Aorta (tissue), 5 donors: ENCODE data around the gene MCL1. TPM values are rescaled to one million over a fixed set of nuclear protein-coding genes. Genes with fewer than 3 reads are reported as not detected.

Experiments used
- ATAC-seq: fragments of 200-7000 bp; cut with Tn5 transposase; one replicate; pipeline ENCODE4 v1.9.1; 2022; ENCODE audit warnings: moderate library complexity; ENCODE audit not compliant: low FRiP score
- DNase-seq, 2 donors: peaks; one replicate each; pipeline ENCODE4 v3.0.0-alpha.2; 2020
- H3K27ac ChIP-seq, 2 donors: one replicate each; pipeline ENCODE4 v1.5.1; 2013; ENCODE audit warnings: low read length in 2 of 2, mild to moderate bottlenecking in 2 of 2, moderate library complexity in 2 of 2, control low read depth in 1 of 2, inconsistent platforms in 1 of 2, low read depth in 1 of 2
- H3K27me3 ChIP-seq, 2 donors: one replicate each; pipeline ENCODE4 v1.6.1; 2013; ENCODE audit warnings: control low read depth in 1 of 2, low read length in 1 of 2, mild to moderate bottlenecking in 1 of 2, moderate library complexity in 1 of 2; ENCODE audit not compliant: insufficient read depth in 2 of 2, control insufficient read depth in 1 of 2
- H3K36me3 ChIP-seq, 2 donors: one replicate each; pipeline ENCODE4 v1.6.1; 2013; ENCODE audit warnings: control low read depth in 1 of 2, low read length in 1 of 2, mild to moderate bottlenecking in 1 of 2; ENCODE audit not compliant: insufficient read depth in 2 of 2, control insufficient read depth in 1 of 2
- H3K4me1 ChIP-seq, 2 donors: one replicate each; pipeline ENCODE4 v1.6.1; 2013; ENCODE audit warnings: low read length in 2 of 2, control low read depth in 1 of 2, mild to moderate bottlenecking in 1 of 2, moderate library complexity in 1 of 2; ENCODE audit not compliant: insufficient read depth in 2 of 2, control insufficient read depth in 1 of 2
- H3K4me3 ChIP-seq, 2 donors: one replicate each; pipeline ENCODE4 v1.5.1; 2013; ENCODE audit warnings: low read length in 2 of 2, control low read depth in 1 of 2, mild to moderate bottlenecking in 1 of 2
- H3K9me3 ChIP-seq: one replicate; pipeline ENCODE4 v1.6.1; 2013; ENCODE audit warnings: mild to moderate bottlenecking, low read length; ENCODE audit not compliant: control insufficient read depth
- WGBS, 2 donors: extraction: QIAGEN DNeasy Blood & Tissue Kit; methylation state at CpG; one replicate each; pipeline ENCODE4 v1.1.7; 2013; 5-methylcytosine and 5-hydroxymethylcytosine counted together
- intact Hi-C, 2 donors: fragments of 100-400 bp; cut with DNase I; formaldehyde crosslinking; loops; one replicate each; pipeline versions ENCODE4 v1.14.2 to v1.15.0; 2022
- polyA plus RNA-seq, 2 donors: library from polyadenylated mRNA; stranded (reverse); fragments of 200-250 nt; gene quantifications; one replicate each; pipeline ENCODE4 v1.2.3, GENCODE V29; 2013
- total RNA-seq, 2 donors: library from RNA; stranded (reverse); fragmentation: NEBNext Ultra II Directional; extraction: Animal tissue kit (Norgen Biotek cat#: 25700); gene quantifications; one replicate each; pipeline ENCODE4 v1.2.1, GENCODE V29; 2021
- donor health status: healthy with polysubstance abuse.
- donor health status: Bipolar disorder and iron deficiency.
- donor health status: DM: no; HTN: no; CAD: no.
- donor health status: DM: no; HTN: no; CAD: no.
- donor health status: DM: yes; HTN: yes; CAD: no.

The MCL1 gene
- total and polyA plus RNA-seq, 4 donors, result 146 to 533 (median 223) TPM

DNA sequence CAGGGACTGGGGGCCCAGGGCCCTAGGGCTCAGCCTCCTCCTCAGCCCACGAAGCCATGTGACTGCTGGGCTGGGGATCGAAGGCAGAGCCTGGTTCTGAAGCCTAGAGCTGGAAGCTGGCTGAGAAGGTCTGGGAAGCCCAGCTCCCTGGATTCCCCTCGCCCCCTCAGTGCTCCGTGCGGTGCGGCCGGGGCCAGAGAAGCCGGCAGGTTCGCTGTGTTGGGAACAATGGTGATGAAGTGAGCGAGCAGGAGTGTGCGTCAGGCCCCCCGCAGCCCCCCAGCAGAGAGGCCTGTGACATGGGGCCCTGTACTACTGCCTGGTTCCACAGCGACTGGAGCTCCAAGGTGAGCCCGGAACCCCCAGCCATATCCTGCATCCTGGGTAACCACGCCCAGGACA lies 21.1 kb downstream of the MCL1 start:
- no peak overlapping the region for H3K27ac ChIP-seq
- WGBS, 2 donors, result 66 to 70% methylated on average over 15 of the region's 15 CpGs
- no peaks in the 10 kb centered on the region for H3K9me3 ChIP-seq
- intact Hi-C loops, result loop anchor here in 1 of 2 donors (5.0 kb wide), 1 partner anchor 96 kb away; no protein-coding TSS in a partner anchor
- H3K36me3 ChIP-seq, result no peaks in the 10 kb centered on the region
- H3K4me3 ChIP-seq, result no peak overlapping the region
- peaks cover 0 to 2% of the 10 kb centered on the region in 2 donors for H3K4me1 ChIP-seq
- no peak for ATAC-seq
- H3K27me3 ChIP-seq, result no peaks in the 10 kb centered on the region
- DNase-seq, result peak; percentile 43 to 71

DNA sequence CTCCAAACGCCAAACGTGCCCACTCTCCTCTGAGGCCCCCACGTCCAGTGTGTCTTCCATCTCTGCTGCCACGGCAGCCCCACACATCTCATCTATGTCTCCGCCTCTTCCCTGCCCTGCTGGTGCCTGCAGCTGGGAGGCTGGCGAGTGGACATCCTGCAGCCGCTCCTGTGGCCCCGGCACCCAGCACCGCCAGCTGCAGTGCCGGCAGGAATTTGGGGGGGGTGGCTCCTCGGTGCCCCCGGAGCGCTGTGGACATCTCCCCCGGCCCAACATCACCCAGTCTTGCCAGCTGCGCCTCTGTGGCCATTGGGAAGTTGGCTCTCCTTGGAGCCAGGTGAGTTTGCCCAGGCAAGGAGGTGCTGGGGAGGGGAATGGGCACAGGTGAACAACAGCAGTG lies 21.6 kb downstream of the MCL1 start:
- 67 to 70% methylated on average over 15 of the region's 15 CpGs for WGBS, 2 donors
- Histone ChIP-seq H3K4me1 (peaks cover 0 to 2% of the 10 kb centered on the region in 2 donors), H3K4me3 (no peak overlapping the region), H3K27me3 (no peaks in the 10 kb centered on the region), H3K36me3 (no peaks in the 10 kb centered on the region), H3K27ac (no peak overlapping the region), H3K9me3 (no peaks in the 10 kb centered on the region)
- DNase-seq (peak in 1 of 2 donors; percentile 71), ATAC-seq (no peak)
- intact Hi-C loops, result loop anchor here in 1 of 2 donors (5.0 kb wide), 1 partner anchor 96 kb away; no protein-coding TSS in a partner anchor

DNA sequence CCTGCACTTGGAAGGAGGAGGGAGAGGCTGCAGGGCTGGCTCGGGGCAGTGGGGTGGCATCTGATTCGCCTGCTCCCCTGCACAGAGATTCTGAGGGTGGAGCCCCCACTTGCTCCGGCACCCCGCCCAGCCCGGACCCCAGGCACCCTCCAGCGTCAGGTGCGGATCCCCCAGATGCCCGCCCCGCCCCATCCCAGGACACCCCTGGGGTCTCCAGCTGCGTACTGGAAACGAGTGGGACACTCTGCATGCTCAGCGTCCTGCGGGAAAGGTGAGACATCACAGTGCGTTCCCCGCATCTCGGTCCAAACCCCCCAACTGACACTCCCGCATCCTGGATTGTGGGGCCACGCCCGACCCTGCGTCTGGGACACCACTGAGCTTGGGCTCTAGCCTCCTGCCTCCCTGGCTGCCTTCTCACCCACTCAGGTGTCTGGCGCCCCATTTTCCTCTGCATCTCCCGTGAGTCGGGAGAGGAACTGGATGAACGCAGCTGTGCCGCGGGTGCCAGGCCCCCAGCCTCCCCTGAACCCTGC lies 22.3 kb downstream of the MCL1 start:
- H3K27ac ChIP-seq, result no peak overlapping the region
- no peak overlapping the region for H3K4me3 ChIP-seq
- no peaks in the 10 kb centered on the region for H3K36me3 ChIP-seq
- ATAC-seq (no peak), DNase-seq (peak; percentile 44 to 79)
- H3K4me1 ChIP-seq, result no peaks in the 10 kb centered on the region
- intact Hi-C loops, result loop anchor here in 1 of 2 donors (5.0 kb wide), 1 partner anchor 95 kb away; no protein-coding TSS in a partner anchor
- 82 to 86% methylated on average over 26 of the region's 26 CpGs for WGBS, 2 donors
- H3K27me3 ChIP-seq, result no peaks in the 10 kb centered on the region
- H3K9me3 ChIP-seq, result no peaks in the 10 kb centered on the region

DNA sequence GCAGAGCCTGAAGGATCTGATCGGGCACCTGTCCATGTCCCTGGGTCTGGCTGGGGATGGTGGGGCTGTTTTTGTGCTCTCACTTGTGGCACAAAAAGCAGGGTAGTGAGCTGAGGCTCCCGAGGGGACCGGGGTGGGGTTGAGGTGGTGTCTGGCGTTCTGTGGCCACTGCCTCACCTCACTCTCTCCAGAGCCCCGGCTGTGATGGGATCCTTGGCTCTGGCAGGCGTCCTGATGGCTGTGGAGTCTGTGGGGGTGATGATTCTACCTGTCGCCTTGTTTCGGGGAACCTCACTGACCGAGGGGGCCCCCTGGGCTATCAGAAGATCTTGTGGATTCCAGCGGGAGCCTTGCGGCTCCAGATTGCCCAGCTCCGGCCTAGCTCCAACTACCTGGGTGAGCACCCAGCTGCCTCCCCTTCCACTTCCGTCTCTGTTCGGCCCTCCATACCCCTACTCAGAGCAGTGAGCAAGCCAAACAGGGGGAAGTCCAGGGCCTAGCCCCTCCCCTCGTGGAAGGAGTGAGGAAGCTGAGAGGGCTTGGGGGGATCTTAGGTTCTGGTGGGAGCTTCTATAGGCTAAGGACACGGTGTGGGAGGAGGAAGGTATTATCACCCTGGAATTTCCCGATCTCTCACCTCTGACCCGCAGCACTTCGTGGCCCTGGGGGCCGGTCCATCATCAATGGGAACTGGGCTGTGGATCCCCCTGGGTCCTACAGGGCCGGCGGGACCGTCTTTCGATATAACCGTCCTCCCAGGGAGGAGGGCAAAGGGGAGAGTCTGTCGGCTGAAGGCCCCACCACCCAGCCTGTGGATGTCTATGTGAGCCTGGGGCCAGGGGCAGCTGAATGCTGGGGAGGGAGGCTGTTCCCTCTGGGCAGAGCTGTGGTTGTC lies 23.2 kb downstream of the MCL1 start:
- DNase-seq, result peak; percentile 47 to 74
- peaks cover 0 to 3% of the 10 kb centered on the region in 2 donors for H3K4me1 ChIP-seq
- intact Hi-C loops, result loop anchor here in 1 of 2 donors (5.0 kb wide), 1 partner anchor 94 kb away; no protein-coding TSS in a partner anchor

DNA sequence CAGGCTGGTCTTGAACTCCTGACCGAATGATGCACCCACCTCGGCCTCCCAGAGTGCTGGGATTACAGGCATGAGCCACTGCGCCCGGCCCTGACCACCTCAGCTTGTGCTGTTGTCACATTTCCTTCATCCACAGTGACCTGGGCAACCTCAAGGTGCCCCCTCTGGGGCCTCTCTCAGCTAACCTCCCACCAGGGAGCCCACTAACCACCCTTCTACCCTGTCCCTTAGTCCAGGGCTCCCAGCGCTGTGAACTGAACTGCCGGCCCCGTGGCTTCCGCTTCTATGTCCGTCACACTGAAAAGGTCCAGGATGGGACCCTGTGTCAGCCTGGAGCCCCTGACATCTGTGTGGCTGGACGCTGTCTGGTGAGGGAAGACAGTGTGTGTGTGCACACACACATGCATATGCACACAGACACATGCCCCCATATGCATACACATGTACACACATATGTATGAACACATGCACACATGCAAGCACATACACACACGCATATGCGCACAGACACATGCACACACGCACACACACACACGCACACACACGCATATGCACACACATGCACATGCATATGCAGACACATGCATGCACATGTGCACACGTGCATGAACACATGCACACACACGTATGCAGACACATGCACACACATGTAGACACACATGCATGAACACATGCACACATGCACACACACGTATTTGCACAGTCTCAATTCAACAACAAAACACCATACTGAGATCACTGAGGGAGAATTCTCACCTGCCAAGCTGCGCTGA lies 24.0 kb downstream of the MCL1 start:
- Histone ChIP-seq H3K4me3 (no peak overlapping the region), H3K9me3 (no peaks in the 10 kb centered on the region), H3K27ac (no peak overlapping the region), H3K36me3 (no peaks in the 10 kb centered on the region), H3K4me1 (peaks cover 0 to 3% of the 10 kb centered on the region in 2 donors), H3K27me3 (no peaks in the 10 kb centered on the region)
- peak; percentile 32 to 67 for DNase-seq
- no peak for ATAC-seq
- 73 to 78% methylated on average over 19 of the region's 19 CpGs for WGBS, 2 donors
- intact Hi-C loops, result loop anchor here in 1 of 2 donors (5.0 kb wide), 1 partner anchor 93 kb away; no protein-coding TSS in a partner anchor

More for the DNA sequence above, 23.2 kb downstream of the MCL1 start:
- ATAC-seq, result no peak
- Histone ChIP-seq H3K27ac (no peak overlapping the region), H3K9me3 (no peaks in the 10 kb centered on the region), H3K4me3 (no peak overlapping the region), H3K27me3 (no peaks in the 10 kb centered on the region), H3K36me3 (no peaks in the 10 kb centered on the region)
- WGBS, 2 donors, result 59 to 66% methylated on average over 25 to 26 of the region's 26 CpGs

DNA sequence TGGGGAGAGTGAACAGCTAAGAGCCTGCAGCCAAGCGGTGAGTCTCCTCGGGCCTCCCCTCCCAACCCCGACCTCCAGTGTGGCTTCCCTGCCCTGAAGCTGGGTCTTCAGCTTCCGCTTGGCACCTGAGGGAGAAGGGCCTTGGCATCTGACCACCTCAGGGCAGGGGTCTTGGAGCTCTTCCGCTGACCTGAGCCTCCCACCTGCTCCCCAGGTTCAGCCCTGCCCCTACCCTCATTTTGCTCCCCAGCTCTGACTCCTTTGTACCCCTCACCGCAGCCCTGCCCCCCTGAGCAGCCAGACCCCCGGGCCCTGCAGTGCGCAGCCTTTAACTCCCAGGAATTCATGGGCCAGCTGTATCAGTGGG lies 25.3 kb downstream of the MCL1 start:
- Histone ChIP-seq H3K4me1 (peaks cover 0 to 3% of the 10 kb centered on the region in 2 donors), H3K4me3 (no peak overlapping the region), H3K27me3 (no peaks in the 10 kb centered on the region), H3K9me3 (no peaks in the 10 kb centered on the region), H3K36me3 (no peaks in the 10 kb centered on the region), H3K27ac (no peak overlapping the region)
- DNase-seq (peak in 1 of 2 donors; percentile 74), ATAC-seq (no peak)
- intact Hi-C loops, result no loop called here
- 78 to 81% methylated on average over 8 of the region's 8 CpGs for WGBS, 2 donors

DNA sequence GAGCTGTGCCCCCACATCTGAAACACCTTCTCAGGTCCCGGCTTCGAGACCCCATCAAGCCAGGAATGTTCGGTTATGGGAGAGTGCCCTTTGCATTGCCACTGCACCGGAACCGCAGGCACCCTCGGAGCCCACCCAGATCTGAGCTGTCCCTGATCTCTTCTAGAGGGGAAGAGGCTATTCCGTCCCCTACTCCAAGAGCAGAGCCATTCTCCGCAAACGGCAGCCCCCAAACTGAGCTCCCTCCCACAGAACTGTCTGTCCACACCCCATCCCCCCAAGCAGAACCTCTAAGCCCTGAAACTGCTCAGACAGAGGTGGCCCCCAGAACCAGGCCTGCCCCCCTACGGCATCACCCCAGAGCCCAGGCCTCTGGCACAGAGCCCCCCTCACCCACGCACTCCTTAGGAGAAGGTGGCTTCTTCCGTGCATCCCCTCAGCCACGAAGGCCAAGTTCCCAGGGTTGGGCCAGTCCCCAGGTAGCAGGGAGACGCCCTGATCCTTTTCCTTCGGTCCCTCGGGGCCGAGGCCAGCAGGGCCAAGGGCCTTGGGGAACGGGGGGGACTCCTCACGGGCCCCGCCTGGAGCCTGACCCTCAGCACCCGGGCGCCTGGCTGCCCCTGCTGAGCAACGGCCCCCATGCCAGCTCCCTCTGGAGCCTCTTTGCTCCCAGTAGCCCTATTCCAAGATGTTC lies 25.9 kb downstream of the MCL1 start:
- H3K4me1 ChIP-seq, result peaks cover 0 to 3% of the 10 kb centered on the region in 2 donors
- WGBS, 2 donors, result 62 to 72% methylated on average over 21 to 23 of the region's 23 CpGs
- no peak overlapping the region for H3K27ac ChIP-seq
- ATAC-seq (no peak), DNase-seq (peak; percentile 53 to 74)
- intact Hi-C loops, result no loop called here
- H3K9me3 ChIP-seq, result no peaks in the 10 kb centered on the region
- no peaks in the 10 kb centered on the region for H3K36me3 ChIP-seq
- H3K4me3 ChIP-seq, result no peak overlapping the region
- no peaks in the 10 kb centered on the region for H3K27me3 ChIP-seq

DNA sequence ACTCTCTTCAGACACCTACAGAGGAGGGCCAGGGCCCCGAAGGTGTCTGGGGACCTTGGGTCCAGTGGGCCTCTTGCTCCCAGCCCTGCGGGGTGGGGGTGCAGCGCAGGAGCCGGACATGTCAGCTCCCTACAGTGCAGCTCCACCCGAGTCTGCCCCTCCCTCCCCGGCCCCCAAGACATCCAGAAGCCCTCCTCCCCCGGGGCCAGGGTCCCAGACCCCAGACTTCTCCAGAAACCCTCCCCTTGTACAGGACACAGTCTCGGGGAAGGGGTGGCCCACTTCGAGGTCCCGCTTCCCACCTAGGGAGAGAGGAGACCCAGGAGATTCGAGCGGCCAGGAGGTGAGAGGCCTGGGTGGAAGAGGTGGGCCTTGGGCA lies 26.5 kb downstream of the MCL1 start:
- WGBS, 2 donors, result 71 to 72% methylated on average over 12 of the region's 12 CpGs

More for the DNA sequence above, 26.5 kb downstream of the MCL1 start:
- no peak overlapping the region for H3K4me3 ChIP-seq
- H3K27ac ChIP-seq, result no peak overlapping the region
- H3K4me1 ChIP-seq, result peaks cover 0 to 3% of the 10 kb centered on the region in 2 donors
- no peaks in the 10 kb centered on the region for H3K27me3 ChIP-seq
- H3K9me3 ChIP-seq, result no peaks in the 10 kb centered on the region
- ATAC-seq, result no peak
- peak; percentile 56 to 80 for DNase-seq
- H3K36me3 ChIP-seq, result no peaks in the 10 kb centered on the region
- intact Hi-C loops, result no loop called here
